Transverse colon (tissue), 4 donors: ENCODE results near the gene NAB2. TPM values are rescaled to one million over a fixed set of nuclear protein-coding genes. Genes with fewer than 3 reads are reported as not detected.

Experiments used
- DNase-seq: peaks from one replicate; pipeline ENCODE4 v3.0.0-alpha.2; 2019
- H3K27ac ChIP-seq, 4 donors: fragments of 200-600 bp; sonication (generic); 2 replicates each; pipeline ENCODE4 v1.5.1; 2016 to 2018; ENCODE audit warnings: inconsistent platforms in 4 of 4
- H3K27me3 ChIP-seq: fragments of 200-600 bp; sonication (generic); 2 replicates; pipeline ENCODE4 v1.5.1; 2017; ENCODE audit warnings: inconsistent platforms
- H3K36me3 ChIP-seq, 4 donors: fragments of 200-600 bp; sonication (generic); 2 replicates each; pipeline ENCODE4 v1.5.1; 2017 to 2019; ENCODE audit warnings: inconsistent platforms in 4 of 4
- H3K4me1 ChIP-seq, 4 donors: fragments of 200-600 bp; sonication (generic); 2 replicates each; pipeline ENCODE4 v1.5.1; 2017 to 2020; ENCODE audit warnings: inconsistent platforms in 4 of 4
- H3K4me3 ChIP-seq, 4 donors: fragments of 200-600 bp; sonication (generic); 1 replicate in 1 of 4; 2 replicates in 3 of 4; pipeline versions ENCODE4 v1.5.1 to v1.6.1; 2017 to 2019; ENCODE audit warnings: inconsistent platforms in 4 of 4
- H3K9me3 ChIP-seq, 2 donors: fragments of 200-600 bp; sonication (generic); 2 replicates each; pipeline ENCODE4 v1.5.1; 2017 to 2019; ENCODE audit warnings: inconsistent platforms in 2 of 2
- EP300 ChIP-seq: sonication (generic); formaldehyde crosslinking; IDR thresholded peaks from one replicate; pipeline ENCODE4 v1.6.1; 2017; ENCODE audit warnings: antibody characterized with exemption, low read depth
- POLR2A ChIP-seq: fragments of 450-650 bp; IDR thresholded peaks from one replicate; pipeline ENCODE4 v1.6.1; 2016; ENCODE audit warnings: antibody characterized with exemption, mild to moderate bottlenecking, moderate library complexity
- POLR2AphosphoS5 ChIP-seq, 3 donors: sonication (generic); formaldehyde crosslinking; IDR thresholded peaks; one replicate each; pipeline ENCODE4 v1.6.1; 2016; ENCODE audit warnings: antibody characterized with exemption in 3 of 3
- WGBS, 2 donors: methylation state at CpG; one replicate each; pipeline ENCODE4 v1.1.5; 2018; ENCODE audit warnings: low coverage in 1 of 2; 5-methylcytosine and 5-hydroxymethylcytosine counted together
- in situ Hi-C, 4 donors: fragments of 200-750 bp; cut with MboI; loops; one replicate each; pipeline versions ENCODE4 v1.15.0 to v1.15.1; 2017; ENCODE audit warnings: low sequenced_read_pairs in 3 of 4, low pct_ligation_motif_present in 1 of 4, low pct_unique_long_range_greater_than_20kb in 1 of 4
- intact Hi-C: fragments of 100-400 bp; cut with DNase I; formaldehyde crosslinking; loops from one replicate; pipeline ENCODE4 v1.15.1; 2023; ENCODE audit warnings: low total_unique reads
- total RNA-seq, 4 donors: library from RNA; depleted of rRNA; stranded (reverse); fragments of >200 nt; gene quantifications; one replicate each; pipeline ENCODE4 v1.1.0, GENCODE V29; 2016
- TF ChIP-seq, protein P1 (sequence below), 5 experiments: fragments of 200-600 bp in 3 of 5; fragments of 450-650 bp in 2 of 5; sonication (generic) in 3 of 5; IDR thresholded peaks; 1 replicate in 2 of 5; 2 replicates in 3 of 5; pipeline ENCODE4 v1.5.1; 2016 to 2017; ENCODE audit warnings: antibody characterized with exemption in 5 of 5, inconsistent platforms in 3 of 5, mild to moderate bottlenecking in 2 of 5, moderate library complexity in 1 of 5

Gene NAB2
- total RNA-seq, 4 donors from 2014 or later, result 2.6 to 9.1 (median 4.7) TPM

- Histone ChIP-seq H3K27me3 (no peaks in the 10 kb centered on the region), H3K4me3 (no peak overlapping the region), H3K4me1 (peaks cover under 1 to 62% (median 13%) of the 10 kb centered on the region in 4 donors), H3K9me3 (no peaks in the 10 kb centered on the region), H3K27ac (no peak overlapping the region), H3K36me3 (peaks cover 0 to 31% (median 9%) of the 10 kb centered on the region in 4 donors)
- TF ChIP-seq, protein P1, sequence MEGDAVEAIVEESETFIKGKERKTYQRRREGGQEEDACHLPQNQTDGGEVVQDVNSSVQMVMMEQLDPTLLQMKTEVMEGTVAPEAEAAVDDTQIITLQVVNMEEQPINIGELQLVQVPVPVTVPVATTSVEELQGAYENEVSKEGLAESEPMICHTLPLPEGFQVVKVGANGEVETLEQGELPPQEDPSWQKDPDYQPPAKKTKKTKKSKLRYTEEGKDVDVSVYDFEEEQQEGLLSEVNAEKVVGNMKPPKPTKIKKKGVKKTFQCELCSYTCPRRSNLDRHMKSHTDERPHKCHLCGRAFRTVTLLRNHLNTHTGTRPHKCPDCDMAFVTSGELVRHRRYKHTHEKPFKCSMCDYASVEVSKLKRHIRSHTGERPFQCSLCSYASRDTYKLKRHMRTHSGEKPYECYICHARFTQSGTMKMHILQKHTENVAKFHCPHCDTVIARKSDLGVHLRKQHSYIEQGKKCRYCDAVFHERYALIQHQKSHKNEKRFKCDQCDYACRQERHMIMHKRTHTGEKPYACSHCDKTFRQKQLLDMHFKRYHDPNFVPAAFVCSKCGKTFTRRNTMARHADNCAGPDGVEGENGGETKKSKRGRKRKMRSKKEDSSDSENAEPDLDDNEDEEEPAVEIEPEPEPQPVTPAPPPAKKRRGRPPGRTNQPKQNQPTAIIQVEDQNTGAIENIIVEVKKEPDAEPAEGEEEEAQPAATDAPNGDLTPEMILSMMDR (IDR thresholded peaks at IDR 0.05), result no peak
- no peak for DNase-seq
- in situ Hi-C loops, result no loop called here
- 96 to 100% methylated on average over 1 of the region's 1 CpG for WGBS, 2 donors
- intact Hi-C loops, result no loop called here
These were observed 9.6 kb downstream of the NAB2 start for GRCh38 chr12:57098546-57098945.

DNA sequence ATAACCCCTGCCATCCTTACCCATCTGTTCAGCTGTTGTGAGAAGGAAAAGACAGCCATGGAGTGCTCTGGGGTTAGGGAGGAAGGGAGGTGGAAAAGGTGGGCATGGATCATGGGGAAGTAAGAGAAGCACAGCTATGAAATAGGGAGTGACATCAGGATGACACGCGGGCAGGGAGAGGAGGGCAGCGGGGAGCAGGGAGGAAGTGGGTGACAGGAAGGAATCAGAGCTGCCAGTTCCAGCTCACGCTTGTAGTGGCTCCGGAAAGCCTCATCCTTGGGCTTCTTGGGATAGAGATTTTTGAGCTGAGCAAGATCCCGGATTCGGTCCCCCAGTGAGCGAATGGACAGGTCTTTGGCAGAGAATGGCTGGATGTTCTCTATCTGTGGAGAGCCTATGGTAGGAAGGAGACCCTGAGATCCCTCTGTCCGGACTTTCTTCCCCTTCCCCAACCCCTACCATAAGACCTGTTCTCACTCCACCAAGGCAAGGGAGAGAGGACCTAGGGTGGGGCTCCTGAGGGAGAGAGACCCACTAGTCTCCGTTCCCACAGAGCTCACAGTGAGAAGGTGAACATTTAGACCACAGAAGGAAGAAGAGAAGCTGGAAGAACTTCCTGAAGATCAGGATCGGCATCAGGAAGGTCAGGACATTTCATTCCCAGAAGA is 10.3 kb downstream of the NAB2 start:
- DNase-seq, result no peak
- WGBS, 2 donors, result 72 to 90% methylated on average over 6 to 11 of the region's 11 CpGs
- peaks cover 0 to 57% (median 9%) of the 10 kb centered on the region in 4 donors for H3K4me1 ChIP-seq
- peaks cover 0 to 33% (median 10%) of the 10 kb centered on the region in 4 donors for H3K36me3 ChIP-seq
- no peaks in the 10 kb centered on the region for H3K9me3 ChIP-seq
- H3K27ac ChIP-seq, result peak overlapping the region in 1 of 4 donors; percentile 15
- H3K27me3 ChIP-seq, result no peaks in the 10 kb centered on the region
- TF ChIP-seq EP300 (no peak), POLR2AphosphoS5 (IDR thresholded peaks at IDR 0.05) (no peak), POLR2A (no peak)
- TF ChIP-seq, protein P1 (IDR thresholded peaks at IDR 0.05), result no peak
- in situ Hi-C loops (no loop called here), intact Hi-C loops (no loop called here)
- no peak overlapping the region for H3K4me3 ChIP-seq

DNA sequence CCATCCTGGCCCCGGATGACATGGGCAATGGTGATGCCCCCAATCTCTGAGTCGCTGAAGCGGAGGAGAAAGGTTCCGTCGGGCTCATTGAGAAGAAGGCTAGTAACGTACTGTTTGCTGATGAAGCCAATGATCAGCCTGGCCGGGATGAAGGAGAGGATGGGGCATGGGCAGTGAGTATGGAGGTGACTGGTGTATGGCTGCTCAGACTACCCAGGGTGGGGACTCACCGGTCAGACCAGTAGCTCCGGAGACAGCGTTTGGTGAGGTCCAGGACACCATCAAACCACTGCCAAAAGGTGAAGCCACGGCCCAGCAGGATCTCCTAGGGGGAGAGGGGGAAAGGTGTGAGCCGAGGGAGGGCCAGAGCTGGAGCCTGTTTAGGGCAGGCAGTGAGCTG is 10.9 kb downstream of the NAB2 start:
- WGBS, 2 donors, result 85% methylated on average over 8 to 12 of the region's 12 CpGs
- no peaks in the 10 kb centered on the region for H3K27me3 ChIP-seq
- H3K27ac ChIP-seq, result peak overlapping the region in 2 of 4 donors; percentile 15 to 25
- in situ Hi-C loops, result no loop called here
- no peak overlapping the region for H3K4me3 ChIP-seq
- peaks cover 0 to 52% (median 8%) of the 10 kb centered on the region in 4 donors for H3K4me1 ChIP-seq
- no peaks in the 10 kb centered on the region for H3K9me3 ChIP-seq
- TF ChIP-seq EP300, result no peak
- TF ChIP-seq, protein P1 (IDR thresholded peaks at IDR 0.05), result no peak
- TF ChIP-seq POLR2AphosphoS5 (IDR thresholded peaks at IDR 0.05), result no peak
- no peak for TF ChIP-seq POLR2A
- H3K36me3 ChIP-seq, result peaks cover 0 to 35% (median 13%) of the 10 kb centered on the region in 4 donors
- intact Hi-C loops, result no loop called here
- DNase-seq, result no peak

DNA sequence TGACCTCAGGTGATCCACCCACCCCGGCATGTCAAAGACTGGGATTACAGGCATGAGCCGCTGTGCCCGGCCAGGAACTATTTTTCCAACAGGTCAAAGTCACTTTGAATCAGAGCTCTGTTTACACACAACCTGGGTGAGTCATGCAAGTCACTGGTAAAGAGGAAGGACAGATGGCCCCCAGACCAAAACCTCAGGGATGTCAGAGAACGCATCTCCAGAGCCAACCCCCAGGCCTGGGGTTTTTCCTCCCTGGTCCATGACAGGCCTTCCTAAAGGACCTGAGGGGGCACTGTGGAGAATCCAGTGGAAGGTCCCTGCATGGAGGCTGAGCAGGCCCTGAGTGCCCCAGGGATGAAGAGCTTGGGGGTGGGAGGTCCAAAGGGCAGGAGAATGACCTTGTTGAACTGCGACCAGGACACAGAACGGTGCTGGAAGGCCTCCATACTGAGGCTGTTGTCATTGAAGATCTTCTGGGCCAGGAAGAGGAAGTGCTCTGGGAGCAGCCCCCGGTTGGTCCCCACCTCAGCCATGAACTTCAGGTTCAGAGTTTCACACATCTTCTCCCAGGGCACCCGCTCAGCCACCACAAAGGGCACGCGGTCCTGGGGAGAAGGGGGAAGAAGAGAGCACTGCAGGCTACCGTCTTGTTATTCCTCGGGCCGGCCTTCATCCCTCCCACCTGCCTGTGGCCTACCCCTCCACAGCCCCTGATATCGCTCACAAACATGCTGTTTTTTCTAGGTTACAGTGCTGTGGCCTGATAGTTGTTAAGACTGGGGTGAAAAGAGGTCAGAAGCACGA is 13.2 kb downstream of the NAB2 start:
- Histone ChIP-seq H3K4me1 (peaks cover 0 to 47% (median 8%) of the 10 kb centered on the region in 4 donors), H3K36me3 (peaks cover 0 to 45% (median 19%) of the 10 kb centered on the region in 4 donors), H3K27me3 (no peaks in the 10 kb centered on the region), H3K4me3 (no peak overlapping the region), H3K9me3 (no peaks in the 10 kb centered on the region), H3K27ac (peak overlapping the region; percentile 26 to 66 (median 55))
- intact Hi-C loops (no loop called here), in situ Hi-C loops (no loop called here)
- 67% methylated on average over 15 of the region's 15 CpGs; no CpG with 5 or more reads in 1 of the 2 donors for WGBS, 2 donors
- TF ChIP-seq POLR2A (no peak), EP300 (no peak), POLR2AphosphoS5 (IDR thresholded peaks at IDR 0.05) (peak in 2 of 3 donors; percentile 22 to 30)
- TF ChIP-seq, protein P1 (IDR thresholded peaks at IDR 0.05), result no peak
- DNase-seq, result peak; percentile 61
